Measurements from ENCODE around the gene NUDT1.

Gene NUDT1

DNA sequence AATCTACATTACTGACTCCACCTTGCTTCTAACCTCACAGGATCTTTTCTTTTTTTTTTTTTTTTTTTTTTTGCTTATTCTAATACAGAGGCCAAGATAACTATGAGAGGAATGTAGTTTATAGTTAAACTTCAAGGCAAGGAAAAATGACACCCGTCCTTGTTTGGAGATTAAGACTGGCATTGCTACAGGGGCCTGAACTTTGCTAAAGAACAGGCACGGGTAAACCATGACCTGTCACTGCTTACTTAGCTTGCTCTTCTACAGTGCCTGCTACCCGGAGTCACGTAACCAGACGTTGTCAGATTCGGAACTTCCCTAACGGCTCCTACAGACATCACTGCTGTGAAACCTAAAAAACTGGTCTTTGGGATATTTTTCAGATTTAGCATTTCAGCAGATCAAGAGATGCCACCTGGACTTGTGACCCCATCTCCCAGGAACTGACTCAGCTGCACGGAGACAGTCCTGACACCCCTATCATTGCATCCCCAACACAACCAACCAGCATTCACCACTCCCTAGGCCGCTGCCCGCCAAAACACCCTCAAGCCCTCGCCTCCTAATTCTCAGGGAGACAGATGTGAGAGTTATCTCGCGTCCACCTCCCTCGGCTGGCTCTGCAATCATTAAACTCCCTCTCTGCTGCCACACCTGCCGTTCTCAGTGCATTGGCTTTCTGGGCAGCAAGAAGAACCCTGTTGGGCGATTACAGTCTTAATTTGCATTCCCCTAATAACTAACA, 36.8 kb upstream of the NUDT1 start:
- Histone ChIP-seq H3K27ac (ENCODE audit: extremely low read depth, low read depth, low read length) (no peak overlapping the region), H3K9me3 (ENCODE audit: control insufficient read depth, insufficient read depth, low read depth, low read length) (no peaks in the 10 kb centered on the region), H3K4me3 (ENCODE audit: low read depth, low read length) (no peak overlapping the region), H3K36me3 (ENCODE audit: control insufficient read depth in 2 of 2, insufficient read depth in 1 of 2, low read length in 2 of 2) (peaks cover 7 to 78% of the 10 kb centered on the region in 2 experiments; a peak in 2 of 3 replicates), H3K4me1 (ENCODE audit: control insufficient read depth, insufficient read depth, low read length) (no peaks in the 10 kb centered on the region)
- ChIA-PET CTCF (interaction anchor here (1.1 to 1.4 kb wide), 2 partner anchors 10 to 106 kb away, joined by 3 read pairs; no protein-coding TSS in a partner anchor), POLR2A (no interaction called here)
- TF ChIP-seq ZFP37 (tag by site-specific recombination; IDR thresholded peaks at IDR 0.05): no peak
- TF ChIP-seq, protein P1, sequence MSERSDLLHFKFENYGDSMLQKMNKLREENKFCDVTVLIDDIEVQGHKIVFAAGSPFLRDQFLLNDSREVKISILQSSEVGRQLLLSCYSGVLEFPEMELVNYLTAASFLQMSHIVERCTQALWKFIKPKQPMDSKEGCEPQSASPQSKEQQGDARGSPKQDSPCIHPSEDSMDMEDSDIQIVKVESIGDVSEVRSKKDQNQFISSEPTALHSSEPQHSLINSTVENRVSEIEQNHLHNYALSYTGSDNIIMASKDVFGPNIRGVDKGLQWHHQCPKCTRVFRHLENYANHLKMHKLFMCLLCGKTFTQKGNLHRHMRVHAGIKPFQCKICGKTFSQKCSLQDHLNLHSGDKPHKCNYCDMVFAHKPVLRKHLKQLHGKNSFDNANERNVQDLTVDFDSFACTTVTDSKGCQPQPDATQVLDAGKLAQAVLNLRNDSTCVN (tag by site-specific recombination; optimal IDR thresholded peaks at IDR 0.05): no peak
- no peak for TF ChIP-seq ZNF132 (tag by site-specific recombination; IDR thresholded peaks at IDR 0.05; ENCODE audit: borderline replicate concordance)
- no peak for TF ChIP-seq ZNF544 (tag by site-specific recombination; IDR thresholded peaks at IDR 0.05)
- TF ChIP-seq ZNF223 (tag by site-specific recombination; IDR thresholded peaks at IDR 0.05): no peak
- TF ChIP-seq ZXDB (tag by site-specific recombination; IDR thresholded peaks at IDR 0.05): no peak
- no peak for TF ChIP-seq ZNF114 (tag by site-specific recombination; IDR thresholded peaks at IDR 0.05)
- TF ChIP-seq ZNF677 (tag by site-specific recombination; IDR thresholded peaks at IDR 0.05): no peak
- TF ChIP-seq ZBTB7A (tag by site-specific recombination; IDR thresholded peaks at IDR 0.05; ENCODE audit: low read depth): no peak
- TF ChIP-seq BCL11A (tag by site-specific recombination; IDR thresholded peaks at IDR 0.05; ENCODE audit: low read depth): no peak
- TF ChIP-seq, protein P2, sequence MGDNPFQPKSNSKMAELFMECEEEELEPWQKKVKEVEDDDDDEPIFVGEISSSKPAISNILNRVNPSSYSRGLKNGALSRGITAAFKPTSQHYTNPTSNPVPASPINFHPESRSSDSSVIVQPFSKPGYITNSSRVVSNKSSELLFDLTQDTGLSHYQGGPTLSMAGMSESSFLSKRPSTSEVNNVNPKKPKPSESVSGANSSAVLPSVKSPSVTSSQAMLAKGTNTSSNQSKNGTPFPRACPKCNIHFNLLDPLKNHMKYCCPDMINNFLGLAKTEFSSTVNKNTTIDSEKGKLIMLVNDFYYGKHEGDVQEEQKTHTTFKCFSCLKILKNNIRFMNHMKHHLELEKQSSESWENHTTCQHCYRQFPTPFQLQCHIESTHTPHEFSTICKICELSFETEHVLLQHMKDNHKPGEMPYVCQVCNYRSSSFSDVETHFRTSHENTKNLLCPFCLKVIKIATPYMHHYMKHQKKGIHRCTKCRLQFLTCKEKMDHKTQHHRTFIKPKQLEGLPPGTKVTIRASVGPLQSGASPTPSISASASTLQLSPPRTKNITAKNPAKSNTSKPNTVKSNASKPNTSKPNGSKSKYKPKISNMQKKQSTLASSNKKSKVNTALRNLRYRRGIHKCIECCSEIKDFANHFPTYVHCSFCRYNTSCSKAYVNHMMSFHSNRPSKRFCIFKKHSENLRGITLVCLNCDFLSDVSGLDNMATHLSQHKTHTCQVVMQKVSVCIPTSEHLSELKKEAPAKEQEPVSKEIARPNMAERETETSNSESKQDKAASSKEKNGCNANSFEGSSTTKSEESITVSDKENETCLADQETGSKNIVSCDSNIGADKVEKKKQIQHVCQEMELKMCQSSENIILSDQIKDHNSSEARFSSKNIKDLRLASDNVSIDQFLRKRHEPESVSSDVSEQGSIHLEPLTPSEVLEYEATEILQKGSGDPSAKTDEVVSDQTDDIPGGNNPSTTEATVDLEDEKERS (tag by site-specific recombination; IDR thresholded peaks at IDR 0.05): no peak
- TF ChIP-seq, protein P3, sequence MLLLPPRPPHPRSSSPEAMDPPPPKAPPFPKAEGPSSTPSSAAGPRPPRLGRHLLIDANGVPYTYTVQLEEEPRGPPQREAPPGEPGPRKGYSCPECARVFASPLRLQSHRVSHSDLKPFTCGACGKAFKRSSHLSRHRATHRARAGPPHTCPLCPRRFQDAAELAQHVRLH (tag by site-specific recombination; IDR thresholded peaks at IDR 0.05): no peak
- no peak for TF ChIP-seq ZSCAN30 (tag by site-specific recombination; IDR thresholded peaks at IDR 0.05)
- TF ChIP-seq, protein P4, sequence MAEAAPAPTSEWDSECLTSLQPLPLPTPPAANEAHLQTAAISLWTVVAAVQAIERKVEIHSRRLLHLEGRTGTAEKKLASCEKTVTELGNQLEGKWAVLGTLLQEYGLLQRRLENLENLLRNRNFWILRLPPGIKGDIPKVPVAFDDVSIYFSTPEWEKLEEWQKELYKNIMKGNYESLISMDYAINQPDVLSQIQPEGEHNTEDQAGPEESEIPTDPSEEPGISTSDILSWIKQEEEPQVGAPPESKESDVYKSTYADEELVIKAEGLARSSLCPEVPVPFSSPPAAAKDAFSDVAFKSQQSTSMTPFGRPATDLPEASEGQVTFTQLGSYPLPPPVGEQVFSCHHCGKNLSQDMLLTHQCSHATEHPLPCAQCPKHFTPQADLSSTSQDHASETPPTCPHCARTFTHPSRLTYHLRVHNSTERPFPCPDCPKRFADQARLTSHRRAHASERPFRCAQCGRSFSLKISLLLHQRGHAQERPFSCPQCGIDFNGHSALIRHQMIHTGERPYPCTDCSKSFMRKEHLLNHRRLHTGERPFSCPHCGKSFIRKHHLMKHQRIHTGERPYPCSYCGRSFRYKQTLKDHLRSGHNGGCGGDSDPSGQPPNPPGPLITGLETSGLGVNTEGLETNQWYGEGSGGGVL (tag by site-specific recombination; IDR thresholded peaks at IDR 0.05): no peak
- TF ChIP-seq ZNF169 (tag by site-specific recombination; IDR thresholded peaks at IDR 0.05): no peak
- TF ChIP-seq, protein P5, sequence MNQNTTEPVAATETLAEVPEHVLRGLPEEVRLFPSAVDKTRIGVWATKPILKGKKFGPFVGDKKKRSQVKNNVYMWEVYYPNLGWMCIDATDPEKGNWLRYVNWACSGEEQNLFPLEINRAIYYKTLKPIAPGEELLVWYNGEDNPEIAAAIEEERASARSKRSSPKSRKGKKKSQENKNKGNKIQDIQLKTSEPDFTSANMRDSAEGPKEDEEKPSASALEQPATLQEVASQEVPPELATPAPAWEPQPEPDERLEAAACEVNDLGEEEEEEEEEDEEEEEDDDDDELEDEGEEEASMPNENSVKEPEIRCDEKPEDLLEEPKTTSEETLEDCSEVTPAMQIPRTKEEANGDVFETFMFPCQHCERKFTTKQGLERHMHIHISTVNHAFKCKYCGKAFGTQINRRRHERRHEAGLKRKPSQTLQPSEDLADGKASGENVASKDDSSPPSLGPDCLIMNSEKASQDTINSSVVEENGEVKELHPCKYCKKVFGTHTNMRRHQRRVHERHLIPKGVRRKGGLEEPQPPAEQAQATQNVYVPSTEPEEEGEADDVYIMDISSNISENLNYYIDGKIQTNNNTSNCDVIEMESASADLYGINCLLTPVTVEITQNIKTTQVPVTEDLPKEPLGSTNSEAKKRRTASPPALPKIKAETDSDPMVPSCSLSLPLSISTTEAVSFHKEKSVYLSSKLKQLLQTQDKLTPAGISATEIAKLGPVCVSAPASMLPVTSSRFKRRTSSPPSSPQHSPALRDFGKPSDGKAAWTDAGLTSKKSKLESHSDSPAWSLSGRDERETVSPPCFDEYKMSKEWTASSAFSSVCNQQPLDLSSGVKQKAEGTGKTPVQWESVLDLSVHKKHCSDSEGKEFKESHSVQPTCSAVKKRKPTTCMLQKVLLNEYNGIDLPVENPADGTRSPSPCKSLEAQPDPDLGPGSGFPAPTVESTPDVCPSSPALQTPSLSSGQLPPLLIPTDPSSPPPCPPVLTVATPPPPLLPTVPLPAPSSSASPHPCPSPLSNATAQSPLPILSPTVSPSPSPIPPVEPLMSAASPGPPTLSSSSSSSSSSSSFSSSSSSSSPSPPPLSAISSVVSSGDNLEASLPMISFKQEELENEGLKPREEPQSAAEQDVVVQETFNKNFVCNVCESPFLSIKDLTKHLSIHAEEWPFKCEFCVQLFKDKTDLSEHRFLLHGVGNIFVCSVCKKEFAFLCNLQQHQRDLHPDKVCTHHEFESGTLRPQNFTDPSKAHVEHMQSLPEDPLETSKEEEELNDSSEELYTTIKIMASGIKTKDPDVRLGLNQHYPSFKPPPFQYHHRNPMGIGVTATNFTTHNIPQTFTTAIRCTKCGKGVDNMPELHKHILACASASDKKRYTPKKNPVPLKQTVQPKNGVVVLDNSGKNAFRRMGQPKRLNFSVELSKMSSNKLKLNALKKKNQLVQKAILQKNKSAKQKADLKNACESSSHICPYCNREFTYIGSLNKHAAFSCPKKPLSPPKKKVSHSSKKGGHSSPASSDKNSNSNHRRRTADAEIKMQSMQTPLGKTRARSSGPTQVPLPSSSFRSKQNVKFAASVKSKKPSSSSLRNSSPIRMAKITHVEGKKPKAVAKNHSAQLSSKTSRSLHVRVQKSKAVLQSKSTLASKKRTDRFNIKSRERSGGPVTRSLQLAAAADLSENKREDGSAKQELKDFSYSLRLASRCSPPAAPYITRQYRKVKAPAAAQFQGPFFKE (tag by site-specific recombination; IDR thresholded peaks at IDR 0.05; ENCODE audit: borderline replicate concordance): no peak

All from HEK293 (cell line).